HUDEP-2 (cell line): ENCODE data around the gene PODN.

ENCODE experiments used
- DNase-seq, 76 experiments: peaks; one replicate each; lab custom pipeline; 2025; ENCODE audit not compliant: unreplicated experiment in 76 of 76; lab: John Stamatoyannopoulos, UW

The PODN gene

DNA sequence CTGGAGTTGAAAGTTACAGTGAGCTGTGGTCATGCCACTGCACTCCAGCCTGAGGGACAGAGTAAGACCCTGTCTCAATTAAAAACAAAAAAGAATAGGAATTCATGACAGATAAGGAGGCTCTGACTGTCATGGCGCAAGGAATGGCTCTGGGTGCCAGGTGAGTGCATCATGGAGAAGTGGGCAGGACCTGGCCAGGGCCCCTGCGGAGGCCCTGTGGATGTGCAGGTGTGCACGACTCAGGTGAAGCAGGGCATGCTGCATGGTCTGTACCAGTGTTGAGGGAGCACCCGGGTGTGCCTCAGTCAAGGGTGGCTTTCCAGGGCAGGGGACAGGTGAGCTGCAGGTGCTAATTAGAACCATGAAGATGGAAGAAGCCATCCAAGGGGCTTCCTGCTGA, 66.4 kb downstream of the PODN start:
- DNase-seq = no peak

DNA sequence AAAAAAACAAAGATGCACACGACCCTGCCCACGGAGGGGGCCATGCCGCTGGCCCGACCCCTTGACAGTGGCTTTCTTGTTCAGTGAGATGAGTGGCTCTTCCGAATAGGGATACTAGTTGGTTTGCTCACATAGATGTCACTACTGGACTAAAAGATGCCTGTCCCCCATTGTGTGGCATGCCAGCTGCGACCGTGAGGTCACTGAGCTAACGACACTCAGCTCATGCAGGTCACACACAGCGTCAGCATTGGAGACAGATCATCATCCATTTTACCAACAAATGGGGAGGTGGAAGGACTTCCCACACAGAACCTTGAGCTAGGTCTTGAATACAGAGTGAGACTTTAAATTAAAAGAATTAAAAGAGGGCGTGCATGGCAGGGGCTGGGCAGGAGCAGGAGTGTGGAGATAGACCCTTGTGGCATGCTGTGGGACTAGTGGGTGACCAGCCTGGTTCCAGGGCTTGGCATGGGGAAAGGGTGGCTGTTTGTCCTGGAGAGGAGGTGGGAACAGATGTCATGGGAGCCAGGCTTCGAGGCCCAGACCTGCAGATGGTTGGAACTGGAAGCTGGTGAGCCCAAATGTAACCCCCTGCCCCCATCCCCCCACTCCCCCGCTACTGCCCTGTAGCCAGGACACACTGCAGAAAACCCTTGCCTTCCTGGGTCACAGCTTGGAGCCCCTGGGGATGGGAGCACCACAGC, 68.0 kb downstream of the PODN start:
- no peak for DNase-seq

DNA sequence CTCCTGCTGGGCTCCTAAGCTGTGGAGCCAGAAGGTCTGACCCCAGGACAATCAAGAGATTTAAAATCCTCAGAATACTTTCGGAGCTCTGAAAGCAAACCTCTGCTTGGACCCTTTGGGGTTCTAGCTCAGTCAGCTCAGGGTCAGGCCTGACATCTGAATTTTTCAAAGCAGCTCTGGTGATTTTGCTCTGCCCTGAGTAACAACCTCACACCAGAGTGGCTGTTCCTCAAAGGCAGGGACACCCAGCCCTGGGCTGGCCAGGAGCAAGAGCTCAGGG, 68.5 kb downstream of the PODN start:
- DNase-seq = no peak

DNA sequence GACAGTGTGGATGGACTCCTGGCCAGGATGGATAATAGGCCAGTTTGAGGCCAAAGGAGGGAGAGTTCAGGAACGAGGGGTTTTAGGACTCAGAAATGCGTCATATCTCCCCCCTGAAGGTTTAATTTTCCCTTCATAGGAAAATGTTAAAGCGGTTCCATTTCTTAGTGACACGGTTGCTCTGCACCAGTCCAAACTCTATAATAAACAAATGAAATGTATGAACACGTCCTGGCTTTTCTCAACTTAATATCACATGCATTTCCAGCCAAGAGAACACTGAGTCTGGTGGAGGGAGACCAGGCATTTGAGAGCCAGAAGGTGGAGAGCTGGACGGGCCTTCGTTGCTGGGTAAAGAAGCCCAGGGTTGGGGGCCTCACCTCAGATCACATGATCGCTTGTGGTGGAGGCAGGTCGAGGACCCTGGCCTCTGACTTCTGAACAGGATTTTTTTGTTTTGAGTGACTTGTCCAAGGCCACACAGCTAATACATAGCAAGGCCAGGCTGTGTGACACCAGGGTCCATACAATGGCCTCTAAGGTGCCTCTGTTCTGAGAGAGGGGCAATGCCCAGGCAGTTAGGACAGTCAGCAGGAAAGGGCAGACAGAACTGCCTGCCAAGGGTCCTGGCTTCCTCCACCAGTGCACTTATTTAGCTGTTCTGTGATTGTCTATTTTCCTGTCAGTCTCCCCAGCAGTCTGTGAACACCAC, 69.0 kb downstream of the PODN start:
- DNase-seq = no peak

DNA sequence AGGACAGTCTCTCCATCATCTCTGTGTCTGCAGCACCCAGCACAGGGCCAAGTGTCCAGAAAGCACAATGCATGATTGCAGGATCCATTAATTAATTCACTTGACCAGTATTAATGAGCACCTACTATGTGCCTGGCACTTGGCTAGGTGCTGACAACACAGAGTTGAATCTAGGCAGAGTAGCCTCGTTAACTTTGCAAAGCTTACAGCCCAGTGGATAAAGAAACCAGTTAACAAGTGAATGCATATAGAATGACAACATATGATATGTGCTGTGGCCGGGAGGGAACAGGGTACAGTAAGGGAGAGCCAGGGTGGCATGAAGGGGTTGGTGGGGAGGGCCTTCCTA, 69.6 kb downstream of the PODN start:
- no peak for DNase-seq

DNA sequence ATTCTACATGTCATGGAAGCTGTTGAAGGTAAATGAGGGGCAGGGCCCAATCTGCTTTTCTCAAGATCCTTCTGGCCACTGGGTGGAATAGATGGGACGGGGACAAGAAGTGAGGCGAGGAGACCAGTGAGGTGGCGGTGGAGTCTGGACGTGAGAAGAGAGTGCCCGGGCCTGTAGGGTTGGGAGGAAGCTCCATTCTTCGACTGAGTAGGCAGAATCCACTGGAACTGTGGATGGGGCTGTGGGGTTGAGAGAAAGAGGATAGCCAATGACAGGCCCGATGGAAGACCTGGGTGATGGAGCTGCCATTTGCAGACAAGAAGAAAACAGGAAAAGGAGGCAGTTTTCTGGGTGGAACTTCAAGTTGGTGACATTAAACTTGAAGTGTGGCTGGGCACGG, 70.2 kb downstream of the PODN start:
- DNase-seq = no peak

DNA sequence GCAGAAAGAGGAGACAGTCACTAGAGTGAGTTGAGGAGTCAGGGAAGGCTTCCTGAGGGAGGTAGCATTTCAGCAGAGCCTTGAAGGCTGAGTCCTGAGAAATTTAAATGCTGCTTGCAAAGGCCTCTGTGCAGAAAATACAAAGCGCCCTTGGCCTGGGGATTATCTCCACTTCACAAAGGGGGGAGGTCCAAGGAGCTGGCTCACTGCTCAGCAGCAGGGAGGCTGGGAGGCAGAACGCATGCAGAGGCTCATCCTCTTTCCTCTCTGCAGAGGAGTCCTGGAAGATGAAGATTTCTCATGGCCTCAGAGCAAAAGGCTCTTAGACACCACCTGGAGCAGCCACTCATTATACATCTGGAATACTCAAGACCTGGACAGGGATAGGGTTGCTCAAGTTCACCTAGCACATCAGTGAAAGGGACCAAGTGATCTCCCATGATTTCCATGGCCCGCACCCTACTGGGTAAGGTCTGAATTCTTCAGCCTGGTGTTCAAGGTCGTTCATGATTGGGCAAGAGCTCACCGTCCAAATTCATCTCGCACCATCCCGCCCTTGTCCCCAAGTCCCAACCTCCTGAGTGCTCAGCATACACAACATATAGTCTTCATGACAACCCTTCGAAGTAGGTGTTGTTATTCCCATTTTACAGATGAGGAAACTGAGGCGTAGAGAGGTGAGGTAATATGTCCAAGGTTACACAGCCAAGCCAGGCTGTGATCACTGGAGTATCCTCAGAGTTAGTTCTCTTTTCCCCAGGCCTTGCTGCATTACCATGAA, 71.4 kb downstream of the PODN start:
- no peak for DNase-seq

DNA sequence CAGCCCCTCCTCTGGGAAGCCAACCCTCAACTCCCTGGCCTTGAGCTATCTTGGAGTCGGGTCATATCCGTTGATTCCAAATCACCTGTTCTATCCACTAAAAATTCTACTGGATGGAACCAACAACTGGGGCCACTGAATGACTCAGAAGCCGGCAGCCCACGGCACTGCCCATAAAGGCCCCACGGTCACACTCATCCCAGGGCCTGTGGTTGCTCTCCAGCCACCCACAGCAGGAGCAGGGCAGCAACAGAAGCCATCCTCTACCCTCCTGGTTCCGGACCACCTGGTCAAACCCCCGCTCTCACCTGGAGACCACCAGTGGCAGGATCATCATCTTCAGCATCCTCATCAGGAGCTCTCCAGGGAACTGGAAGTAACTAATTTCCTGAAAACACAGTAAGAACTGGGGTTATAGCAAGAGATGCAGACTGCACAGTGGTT, 72.1 kb downstream of the PODN start:
- DNase-seq = no peak
